OCI-LY7 (cell line): ENCODE data around the gene C10orf143. TPM values are rescaled to one million over a fixed set of nuclear protein-coding genes. Genes with fewer than 3 reads are reported as not detected.

ENCODE experiments used
- BruUV-seq: library from RNA; stranded (reverse); fragments of 400-500 nt; replicated peaks from 2 replicates; lab custom pipeline; 2021; lab: Mats Ljungman, UMichigan
- CTCF ChIA-PET: fragments of 300-600 bp; sonication (Branson Sonifier 250); formaldehyde crosslinking; loops from one replicate; lab custom pipeline; 2022; ENCODE audit warnings: antibody characterized with exemption; ENCODE audit not compliant: unreplicated experiment; lab: Charles Lee
- POLR2A ChIA-PET: fragments of 300-600 bp; sonication (Branson Sonifier 250); formaldehyde crosslinking; loops from one replicate; lab custom pipeline; 2022; ENCODE audit warnings: antibody characterized with exemption; lab: Charles Lee
- DNase-seq: peaks from one replicate; pipeline ENCODE4 v3.0.0-alpha.2; 2015; ENCODE audit warnings: low spot score
- H2AFZ ChIP-seq: fragments of 200-600 bp; sonication (generic), shearing (Covaris generic); 2 replicates; pipeline ENCODE4 v1.6.1; 2014; ENCODE audit warnings: mild to moderate bottlenecking, antibody characterized with exemption, low read length, moderate library complexity
- H3K27ac ChIP-seq: fragments of 200-600 bp; sonication (generic); 2 replicates; pipeline ENCODE4 v1.5.1; 2014; ENCODE audit warnings: mixed run types, low read depth, mild to moderate bottlenecking, moderate library complexity, low read length, inconsistent platforms; ENCODE audit not compliant: poor library complexity, severe bottlenecking
- H3K36me3 ChIP-seq: fragments of 200-600 bp; sonication (generic); 2 replicates; pipeline ENCODE4 v1.6.1; 2014; ENCODE audit warnings: mild to moderate bottlenecking, antibody characterized with exemption, low read length, moderate library complexity, mixed read lengths; ENCODE audit not compliant: insufficient read depth
- H3K4me1 ChIP-seq: fragments of 200-600 bp; sonication (generic); 2 replicates; pipeline ENCODE4 v1.5.1; 2014; ENCODE audit warnings: mild to moderate bottlenecking, low read length; ENCODE audit not compliant: insufficient read depth, poor library complexity, severe bottlenecking
- H3K4me2 ChIP-seq: fragments of 200-600 bp; sonication (generic); 2 replicates; pipeline ENCODE4 v1.6.1; 2014; ENCODE audit warnings: mild to moderate bottlenecking, low read length
- H3K4me3 ChIP-seq: fragments of 200-600 bp; sonication (generic); 2 replicates; pipeline ENCODE4 v1.5.1; 2014; ENCODE audit warnings: mild to moderate bottlenecking, low read depth, low read length; ENCODE audit not compliant: poor library complexity, severe bottlenecking
- H3K79me2 ChIP-seq: fragments of 200-600 bp; sonication (generic); 2 replicates; pipeline ENCODE4 v1.6.1; 2016; ENCODE audit warnings: low read depth, mild to moderate bottlenecking, low read length, moderate library complexity, mixed read lengths; ENCODE audit not compliant: insufficient read depth
- H3K9me2 ChIP-seq: fragments of 200-600 bp; sonication (generic); 2 replicates; pipeline ENCODE4 v1.6.1; 2016; ENCODE audit warnings: mild to moderate bottlenecking, low read length, mixed read lengths; ENCODE audit not compliant: insufficient read depth
- H3K9me3 ChIP-seq: fragments of 200-600 bp; sonication (generic); 2 replicates; pipeline ENCODE4 v1.6.1; 2014; ENCODE audit warnings: mild to moderate bottlenecking, mixed run types, low read length, mixed read lengths
- H4K20me1 ChIP-seq: fragments of 200-600 bp; sonication (generic); 2 replicates; pipeline ENCODE4 v1.6.1; 2014; ENCODE audit warnings: mild to moderate bottlenecking, antibody characterized with exemption, low read length, moderate library complexity, mixed read lengths; ENCODE audit not compliant: insufficient read depth
- CTCF ChIP-seq: fragments of 200-600 bp; sonication (generic); conservative IDR thresholded peaks from 2 replicates; pipeline ENCODE4 v1.5.1; 2014; ENCODE audit warnings: mild to moderate bottlenecking, antibody characterized with exemption, low read length, moderate library complexity, mixed read lengths
- EZH2phosphoT487 ChIP-seq: fragments of 200-600 bp; sonication (generic); IDR thresholded peaks from 2 replicates; pipeline ENCODE4 v1.6.1; 2018; ENCODE audit warnings: low read depth, borderline replicate concordance, mild to moderate bottlenecking, mixed run types, antibody characterized with exemption, low read length, moderate library complexity, mixed read lengths
- intact Hi-C: fragments of 100-400 bp; cut with micrococcal nuclease; formaldehyde crosslinking; loops from one replicate; pipeline ENCODE4 v1.10.0; 2022; ENCODE audit not compliant: unreplicated experiment
- total RNA-seq, 2 experiments: library from RNA; depleted of rRNA in 1 of 2; stranded (reverse); fragments of >200 nt in 1 of 2; shearing (Covaris generic) in 1 of 2; gene quantifications; 2 replicates each; pipeline ENCODE4 v1.2.3, GENCODE V29; 2014 to 2022

The C10orf143 gene
- total RNA-seq, 2 experiments from 2014 or later = 0.88 to 6.4 TPM

- Histone ChIP-seq H3K36me3 (peaks cover 42% of the 10 kb centered on the region), H3K4me2 (peak overlapping the region; percentile 98), H3K79me2 (peaks cover 64% of the 10 kb centered on the region), H4K20me1 (peaks cover 38% of the 10 kb centered on the region), H3K4me3 (peak overlapping the region; percentile 84), H3K27ac (peak overlapping the region; percentile 64), H3K9me2 (no peaks in the 10 kb centered on the region), H2AFZ (no peak overlapping the region), H3K9me3 (no peaks in the 10 kb centered on the region), H3K4me1 (peaks cover 63% of the 10 kb centered on the region)
- ChIA-PET CTCF (interaction anchor here (0.6 kb wide), 1 partner anchor 27 kb away, joined by 3 read pairs; no protein-coding TSS in a partner anchor), POLR2A (interaction anchor here (0.6 to 6.5 kb wide), 4 partner anchors 10 to 31 kb away, joined by 3 to 64 read pairs (median 3); partner anchors contain the start of gene C10orf143)
- intact Hi-C loops = loop anchor here (10.0 kb wide), 1 partner anchor 673 kb away; the partner anchor contains the start of gene MGMT
- BruUV-seq = no TSS peak
- TF ChIP-seq CTCF = no peak
- no peak for TF ChIP-seq EZH2phosphoT487
- DNase-seq = no peak
Observed at GRCh38 chr10:130137659-130138478, 27.2 kb upstream of the C10orf143 start.

- Histone ChIP-seq H3K4me1 (peaks cover 55% of the 10 kb centered on the region), H3K9me3 (no peaks in the 10 kb centered on the region), H2AFZ (no peak overlapping the region), H3K9me2 (no peaks in the 10 kb centered on the region), H3K27ac (peak overlapping the region; percentile 64), H3K4me3 (peak overlapping the region; percentile 84), H3K4me2 (peak overlapping the region; percentile 98), H4K20me1 (peaks cover 30% of the 10 kb centered on the region), H3K36me3 (peaks cover 34% of the 10 kb centered on the region), H3K79me2 (peaks cover 56% of the 10 kb centered on the region)
- no TSS peak for BruUV-seq
- intact Hi-C loops = loop anchor here (10.0 kb wide), 1 partner anchor 672 kb away; the partner anchor contains the start of gene MGMT
- ChIA-PET CTCF (interaction anchor here (1.6 kb wide), 1 partner anchor 25 kb away, joined by 5 read pairs; no protein-coding TSS in a partner anchor), POLR2A (interaction anchor here (6.5 kb wide), 1 partner anchor 26 kb away, joined by 64 read pairs; the partner anchor contains the start of gene C10orf143)
- no peak for DNase-seq
- no peak for TF ChIP-seq CTCF
Observed at GRCh38 chr10:130137090-130137448, 26.4 kb upstream of the C10orf143 start.
